ENCODE measurements around the gene RESF1. TPM values are rescaled to one million over a fixed set of nuclear protein-coding genes. Genes with fewer than 3 reads are reported as not detected.

RESF1 gene
- total RNA-seq, 4 donors from 2014 or later: 41.1 to 74.9 (median 60.3) TPM

GRCh38 chr12:32002848-32003493, 43.8 kb downstream of the RESF1 start:
- intact Hi-C loops (cut with DNase I; ENCODE audit: low total_unique reads): no loop called here
- 63 to 65% methylated on average over 1 of the region's 1 CpG for WGBS, 2 donors
- DNase-seq (ENCODE audit: low spot score in 2 of 2): no peak
- no peak overlapping the region for H3K4me3 ChIP-seq (ENCODE audit: low read depth, poor library complexity, severe bottlenecking)
- TF ChIP-seq POLR2A (IDR thresholded peaks at IDR 0.05): no peak
- no peak for TF ChIP-seq CTCF (IDR thresholded peaks at IDR 0.05)

- no peak overlapping the region for H3K4me3 ChIP-seq (ENCODE audit: low read depth, poor library complexity, severe bottlenecking)
- intact Hi-C loops (cut with DNase I; ENCODE audit: low total_unique reads): no loop called here
- no peak for DNase-seq (ENCODE audit: low spot score in 2 of 2)
- 96 to 100% methylated on average over 1 of the region's 1 CpG for WGBS, 2 donors
- no peak for TF ChIP-seq POLR2A (IDR thresholded peaks at IDR 0.05)
- no peak for TF ChIP-seq CTCF (IDR thresholded peaks at IDR 0.05)
Measured at GRCh38 chr12:32003654-32004053, 44.4 kb downstream of the RESF1 start.

- no peak for DNase-seq (ENCODE audit: low spot score in 2 of 2)
- TF ChIP-seq POLR2A (IDR thresholded peaks at IDR 0.05) (no peak), CTCF (IDR thresholded peaks at IDR 0.05) (no peak)
- H3K4me3 ChIP-seq (ENCODE audit: low read depth, poor library complexity, severe bottlenecking): no peak overlapping the region
- WGBS, 2 donors: 72 to 75% methylated on average over 11 of the region's 11 CpGs
- intact Hi-C loops (cut with DNase I; ENCODE audit: low total_unique reads): no loop called here
Measured at GRCh38 chr12:32005496-32006125, 46.4 kb downstream of the RESF1 start.

Other genes starting within 250 kb of the RESF1 start
- 10 to 100 TPM in 3 of 4 donors, 1 to 10 TPM in 1; 9.5 to 20.5 (median 10.8) TPM for gene AMN1, start 230.4 kb upstream of the RESF1 start, total RNA-seq
- gene BICD1, start 147.4 kb downstream of the RESF1 start, total RNA-seq: 1 to 10 TPM; 1.5 to 4.5 (median 2.4) TPM

Measured in lower leg skin (tissue), 4 donors.